C4-2B (cell line): Measurements from ENCODE around the gene LIPC.

Experiments used
- ZFX ChIP-seq: fragments of 450-650 bp; IDR thresholded peaks from 2 replicates; pipeline ENCODE4 v1.6.1; 2017
- TF ChIP-seq, protein P1 (sequence below): fragments of 450-650 bp; conservative IDR thresholded peaks from 2 replicates; pipeline ENCODE4 v1.5.1; 2017; ENCODE audit warnings: mild to moderate bottlenecking

DNA sequence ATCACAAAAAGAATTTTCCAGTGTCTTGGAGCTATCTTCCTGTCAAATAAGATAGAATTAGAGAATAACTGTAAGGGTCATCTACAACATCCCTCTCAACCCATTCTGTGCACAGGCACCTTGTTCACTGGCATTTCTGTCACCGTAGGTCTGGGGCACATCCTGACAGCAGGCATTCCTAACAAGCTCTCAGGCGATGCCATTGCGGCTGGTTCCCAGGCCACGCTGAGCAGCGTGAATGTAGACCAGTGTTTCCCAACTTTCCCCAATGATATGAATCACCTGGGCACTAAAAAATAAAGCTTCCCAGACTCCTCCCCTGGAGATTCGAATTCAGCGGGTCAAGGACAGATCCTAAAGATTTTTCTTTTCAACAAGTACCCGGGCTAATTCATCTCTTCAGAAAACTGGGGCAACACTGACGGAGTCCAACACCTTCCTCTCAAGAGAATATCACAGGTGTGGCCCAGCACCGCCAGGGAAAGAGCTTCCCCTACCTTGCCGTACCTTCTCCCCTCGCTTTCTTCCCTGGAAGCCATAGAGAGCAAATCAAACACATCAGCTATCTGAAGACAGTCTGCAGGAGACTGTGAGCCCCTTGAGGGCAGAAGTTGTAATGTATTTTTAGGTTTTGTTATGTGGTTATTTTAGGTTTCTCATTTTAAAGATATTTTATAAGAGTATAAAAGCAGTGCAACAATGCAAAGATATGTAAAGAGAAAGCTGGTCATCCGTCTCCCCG is 143.4 kb downstream of the LIPC start:
- TF ChIP-seq, protein P1, sequence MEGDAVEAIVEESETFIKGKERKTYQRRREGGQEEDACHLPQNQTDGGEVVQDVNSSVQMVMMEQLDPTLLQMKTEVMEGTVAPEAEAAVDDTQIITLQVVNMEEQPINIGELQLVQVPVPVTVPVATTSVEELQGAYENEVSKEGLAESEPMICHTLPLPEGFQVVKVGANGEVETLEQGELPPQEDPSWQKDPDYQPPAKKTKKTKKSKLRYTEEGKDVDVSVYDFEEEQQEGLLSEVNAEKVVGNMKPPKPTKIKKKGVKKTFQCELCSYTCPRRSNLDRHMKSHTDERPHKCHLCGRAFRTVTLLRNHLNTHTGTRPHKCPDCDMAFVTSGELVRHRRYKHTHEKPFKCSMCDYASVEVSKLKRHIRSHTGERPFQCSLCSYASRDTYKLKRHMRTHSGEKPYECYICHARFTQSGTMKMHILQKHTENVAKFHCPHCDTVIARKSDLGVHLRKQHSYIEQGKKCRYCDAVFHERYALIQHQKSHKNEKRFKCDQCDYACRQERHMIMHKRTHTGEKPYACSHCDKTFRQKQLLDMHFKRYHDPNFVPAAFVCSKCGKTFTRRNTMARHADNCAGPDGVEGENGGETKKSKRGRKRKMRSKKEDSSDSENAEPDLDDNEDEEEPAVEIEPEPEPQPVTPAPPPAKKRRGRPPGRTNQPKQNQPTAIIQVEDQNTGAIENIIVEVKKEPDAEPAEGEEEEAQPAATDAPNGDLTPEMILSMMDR = no peak
- no peak for TF ChIP-seq ZFX
